Suprapubic skin (tissue), 4 donors: ENCODE data around the gene CMTM8. TPM values are rescaled to one million over a fixed set of nuclear protein-coding genes. Genes with fewer than 3 reads are reported as not detected.

ENCODE experiments used
- DNase-seq, 2 donors: peaks; one replicate each; pipeline ENCODE4 v3.0.0-alpha.2; 2019; ENCODE audit warnings: low spot score in 2 of 2
- H3K27ac ChIP-seq: fragments of 200-600 bp; sonication (generic); one replicate; pipeline ENCODE4 v1.5.1; 2019
- H3K27me3 ChIP-seq: fragments of 200-600 bp; sonication (generic); one replicate; pipeline ENCODE4 v1.5.1; 2019
- H3K36me3 ChIP-seq: fragments of 200-600 bp; sonication (generic); one replicate; pipeline ENCODE4 v1.5.1; 2019
- H3K4me1 ChIP-seq: fragments of 200-600 bp; sonication (generic); one replicate; pipeline ENCODE4 v1.5.1; 2019
- H3K4me3 ChIP-seq: fragments of 200-600 bp; sonication (generic); one replicate; pipeline ENCODE4 v1.5.1; 2019; ENCODE audit warnings: mild to moderate bottlenecking
- H3K9me3 ChIP-seq: fragments of 200-600 bp; sonication (generic); one replicate; pipeline ENCODE4 v1.5.1; 2019
- EP300 ChIP-seq: sonication (generic); formaldehyde crosslinking; IDR thresholded peaks from one replicate; pipeline ENCODE4 v1.6.1; 2017; ENCODE audit warnings: antibody characterized with exemption
- POLR2A ChIP-seq, 2 donors: fragments of 450-650 bp; IDR thresholded peaks; one replicate each; pipeline ENCODE4 v1.6.1; 2017; ENCODE audit warnings: antibody characterized with exemption in 2 of 2, mild to moderate bottlenecking in 2 of 2, moderate library complexity in 2 of 2
- POLR2AphosphoS5 ChIP-seq, 3 donors: sonication (generic); formaldehyde crosslinking; IDR thresholded peaks; one replicate each; pipeline ENCODE4 v1.6.1; 2017; ENCODE audit warnings: antibody characterized with exemption in 3 of 3
- WGBS: methylation state at CpG from one replicate; pipeline ENCODE4 v1.1.5; 2018; 5-methylcytosine and 5-hydroxymethylcytosine counted together
- total RNA-seq, 4 donors: library from RNA; depleted of rRNA; stranded (reverse); fragments of >200 nt; gene quantifications; one replicate each; pipeline ENCODE4 v1.1.0, GENCODE V29; 2016
- TF ChIP-seq, protein P1 (sequence below), 2 donors: fragments of 200-600 bp in 1 of 2; fragments of 450-650 bp in 1 of 2; sonication (generic) in 1 of 2; IDR thresholded peaks; one replicate each; pipeline ENCODE4 v1.5.1; 2016 to 2019; ENCODE audit warnings: antibody characterized with exemption in 2 of 2, mild to moderate bottlenecking in 1 of 2, moderate library complexity in 1 of 2

CMTM8 gene
- total RNA-seq, 4 donors from 2014 or later, result 7.4 to 16.3 (median 10.6) TPM

- no peak overlapping the region for H3K27ac ChIP-seq
- no peak overlapping the region for H3K4me3 ChIP-seq
- H3K36me3 ChIP-seq, result no peaks in the 10 kb centered on the region
- TF ChIP-seq POLR2AphosphoS5 (IDR thresholded peaks at IDR 0.05) (no peak), POLR2A (IDR thresholded peaks at IDR 0.05) (no peak), EP300 (no peak)
- TF ChIP-seq, protein P1, sequence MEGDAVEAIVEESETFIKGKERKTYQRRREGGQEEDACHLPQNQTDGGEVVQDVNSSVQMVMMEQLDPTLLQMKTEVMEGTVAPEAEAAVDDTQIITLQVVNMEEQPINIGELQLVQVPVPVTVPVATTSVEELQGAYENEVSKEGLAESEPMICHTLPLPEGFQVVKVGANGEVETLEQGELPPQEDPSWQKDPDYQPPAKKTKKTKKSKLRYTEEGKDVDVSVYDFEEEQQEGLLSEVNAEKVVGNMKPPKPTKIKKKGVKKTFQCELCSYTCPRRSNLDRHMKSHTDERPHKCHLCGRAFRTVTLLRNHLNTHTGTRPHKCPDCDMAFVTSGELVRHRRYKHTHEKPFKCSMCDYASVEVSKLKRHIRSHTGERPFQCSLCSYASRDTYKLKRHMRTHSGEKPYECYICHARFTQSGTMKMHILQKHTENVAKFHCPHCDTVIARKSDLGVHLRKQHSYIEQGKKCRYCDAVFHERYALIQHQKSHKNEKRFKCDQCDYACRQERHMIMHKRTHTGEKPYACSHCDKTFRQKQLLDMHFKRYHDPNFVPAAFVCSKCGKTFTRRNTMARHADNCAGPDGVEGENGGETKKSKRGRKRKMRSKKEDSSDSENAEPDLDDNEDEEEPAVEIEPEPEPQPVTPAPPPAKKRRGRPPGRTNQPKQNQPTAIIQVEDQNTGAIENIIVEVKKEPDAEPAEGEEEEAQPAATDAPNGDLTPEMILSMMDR (IDR thresholded peaks at IDR 0.05), result no peak
- peaks cover 8% of the 10 kb centered on the region for H3K4me1 ChIP-seq
- no peak for DNase-seq
- no peaks in the 10 kb centered on the region for H3K9me3 ChIP-seq
- no peaks in the 10 kb centered on the region for H3K27me3 ChIP-seq
- 79% methylated on average over 6 of the region's 6 CpGs for WGBS
Measured at GRCh38 chr3:32284443-32285212, 46.1 kb downstream of the CMTM8 start.

DNA sequence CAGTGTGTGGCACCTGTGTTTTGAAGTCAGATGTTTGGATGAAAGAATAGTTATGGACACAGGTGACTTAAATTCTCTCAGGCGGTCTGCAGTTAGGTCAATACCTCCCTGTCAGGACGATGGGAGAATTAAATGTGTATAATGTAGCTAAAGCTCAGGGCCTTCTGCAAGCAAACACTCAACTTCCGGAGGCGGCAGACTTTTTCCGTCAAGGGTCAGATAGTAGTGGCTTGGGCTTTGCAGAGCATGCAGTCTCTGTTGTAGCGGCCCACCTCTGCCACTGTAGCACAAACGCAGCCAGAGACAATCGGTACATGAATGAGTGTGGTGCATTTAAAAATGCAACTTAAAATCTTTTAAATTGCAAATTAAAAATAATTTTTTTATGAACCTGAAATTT, 47.4 kb downstream of the CMTM8 start:
- Histone ChIP-seq H3K4me3 (no peak overlapping the region), H3K9me3 (no peaks in the 10 kb centered on the region), H3K27me3 (no peaks in the 10 kb centered on the region), H3K4me1 (peaks cover 8% of the 10 kb centered on the region), H3K27ac (no peak overlapping the region), H3K36me3 (no peaks in the 10 kb centered on the region)
- TF ChIP-seq EP300, result no peak
- TF ChIP-seq POLR2AphosphoS5 (IDR thresholded peaks at IDR 0.05), result no peak
- TF ChIP-seq, protein P1 (IDR thresholded peaks at IDR 0.05), result no peak
- TF ChIP-seq POLR2A (IDR thresholded peaks at IDR 0.05), result no peak
- no peak for DNase-seq
- WGBS, result 82% methylated on average over 8 of the region's 8 CpGs

GRCh38 chr3:32288819-32289218, 50.3 kb downstream of the CMTM8 start:
- no peaks in the 10 kb centered on the region for H3K9me3 ChIP-seq
- TF ChIP-seq, protein P1 (IDR thresholded peaks at IDR 0.05), result no peak
- TF ChIP-seq POLR2AphosphoS5 (IDR thresholded peaks at IDR 0.05) (no peak), POLR2A (IDR thresholded peaks at IDR 0.05) (no peak), EP300 (no peak)
- H3K27ac ChIP-seq, result no peak overlapping the region
- no peaks in the 10 kb centered on the region for H3K36me3 ChIP-seq
- no peak overlapping the region for H3K4me3 ChIP-seq
- no peaks in the 10 kb centered on the region for H3K27me3 ChIP-seq
- H3K4me1 ChIP-seq, result peaks cover 8% of the 10 kb centered on the region
- 77% methylated on average over 5 of the region's 5 CpGs for WGBS
- no peak for DNase-seq

DNA sequence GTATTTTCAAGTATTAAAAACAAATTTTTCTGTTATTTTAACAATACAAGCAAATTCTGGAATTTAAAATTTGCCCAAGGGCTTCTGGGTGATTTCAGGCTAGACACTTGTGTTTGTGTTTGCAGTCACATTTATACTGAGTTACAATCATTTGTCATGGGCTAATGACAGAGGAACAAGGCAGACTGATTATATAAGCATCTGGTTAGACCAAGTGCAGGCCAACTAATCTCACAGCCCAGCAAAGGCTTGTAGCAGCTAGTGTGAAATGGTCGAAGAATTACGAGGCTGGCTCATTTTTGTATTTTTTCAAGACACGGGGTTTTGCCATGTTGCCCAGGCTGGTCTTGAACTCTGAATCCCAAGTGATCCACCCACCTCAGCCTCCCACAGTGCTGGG, 52.1 kb downstream of the CMTM8 start:
- no peak overlapping the region for H3K27ac ChIP-seq
- no peak overlapping the region for H3K4me3 ChIP-seq

More for the DNA sequence above, 52.1 kb downstream of the CMTM8 start:
- Histone ChIP-seq H3K36me3 (no peaks in the 10 kb centered on the region), H3K9me3 (no peaks in the 10 kb centered on the region), H3K27me3 (no peaks in the 10 kb centered on the region), H3K4me1 (no peaks in the 10 kb centered on the region)
- DNase-seq, result no peak
- TF ChIP-seq, protein P1 (IDR thresholded peaks at IDR 0.05), result no peak
- TF ChIP-seq POLR2A (IDR thresholded peaks at IDR 0.05) (no peak), POLR2AphosphoS5 (IDR thresholded peaks at IDR 0.05) (no peak), EP300 (no peak)
- 67% methylated on average over 3 of the region's 3 CpGs for WGBS
